Activated CD4-positive, alpha-beta T cell treated with anti-CD3 and anti-CD28 coated beads for 4 hours (primary cell): ENCODE data around the gene S100A7.
"Not testable (repeated sequence)": the region's sequence is repeated elsewhere in the genome, so short reads cannot be mapped to it uniquely, and the experiment has no call there.

ENCODE experiments used
- DNase-seq, 2 donors: peaks; one replicate each; pipeline ENCODE4 v3.0.0-alpha.2; 2020

The S100A7 gene

DNA sequence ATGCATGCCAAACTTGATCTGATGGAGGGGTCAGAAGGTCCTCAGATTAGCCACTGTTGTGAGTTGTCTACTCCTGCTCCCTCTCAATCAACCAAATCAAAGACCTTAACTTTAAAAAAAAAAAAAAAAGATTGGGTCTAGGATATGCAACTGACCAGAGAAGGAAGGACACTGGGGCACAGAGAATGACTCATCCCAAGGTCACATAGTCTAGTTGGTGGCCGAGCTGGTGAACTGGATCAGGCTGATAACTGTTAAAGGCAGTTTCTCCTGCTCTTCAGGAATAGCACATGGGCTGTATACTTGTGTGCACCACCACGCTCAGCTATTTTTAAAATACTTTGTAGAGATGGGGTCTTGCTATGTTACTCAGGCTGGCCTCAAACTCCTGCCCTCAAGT lies 14.8 kb upstream of the S100A7 start:
- no peak for DNase-seq

DNA sequence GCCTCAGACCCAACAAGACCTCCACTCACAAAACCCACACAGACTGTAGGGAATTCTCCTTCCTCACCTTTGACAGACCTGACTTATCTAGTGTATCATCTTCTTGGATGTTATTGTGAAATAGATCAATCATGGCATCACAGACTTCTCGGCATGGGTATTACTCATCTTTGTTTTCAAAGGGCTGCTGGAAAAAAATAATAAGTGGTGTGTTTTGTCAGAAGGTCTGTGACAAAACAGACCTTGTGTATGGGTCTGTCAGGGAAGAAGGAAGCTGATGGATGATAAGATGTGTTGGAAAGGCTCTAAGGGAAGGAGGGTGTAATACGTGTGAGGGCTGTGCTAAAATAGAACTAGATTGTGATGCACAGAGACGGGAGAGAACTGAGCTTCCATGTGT lies 13.9 kb upstream of the S100A7 start:
- DNase-seq: no peak

DNA sequence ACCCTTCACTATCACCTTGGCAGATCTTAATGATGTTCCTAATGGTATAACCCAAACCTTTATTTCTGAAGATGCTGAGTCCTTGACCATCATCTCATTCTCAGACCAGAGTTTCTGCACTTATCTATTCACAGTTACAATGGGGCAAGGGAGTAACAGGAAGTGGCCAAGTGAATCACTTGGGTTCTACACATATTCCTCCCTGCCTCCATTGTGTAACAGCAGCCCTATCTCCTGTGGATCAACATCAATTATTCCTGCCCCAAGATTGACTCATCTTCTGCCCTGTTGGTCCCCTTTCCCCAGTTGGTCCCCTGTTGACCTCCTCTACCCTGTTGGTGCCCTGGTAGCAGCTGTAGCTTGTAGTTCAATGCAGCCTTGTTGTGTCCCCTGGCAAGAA lies 10.3 kb upstream of the S100A7 start:
- DNase-seq: no peak

DNA sequence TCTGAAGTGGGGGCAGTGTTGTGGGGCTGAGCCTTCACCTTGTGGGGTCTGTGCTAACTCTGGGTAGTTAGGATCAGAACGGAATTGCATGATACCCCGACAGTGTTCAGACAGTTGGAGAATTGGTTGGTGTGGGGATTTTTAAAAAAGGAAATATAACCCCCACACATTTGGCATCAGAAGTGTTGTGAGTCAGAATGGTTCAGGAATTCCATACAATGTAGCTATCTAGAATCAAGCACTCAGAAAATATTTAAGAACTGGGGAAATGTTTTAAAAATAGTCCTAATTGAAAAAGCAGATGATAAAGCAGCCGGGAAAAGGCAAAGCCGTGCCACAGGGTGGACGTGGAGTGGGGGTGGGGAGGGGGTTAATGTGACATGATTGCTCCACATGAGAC lies 6.5 kb upstream of the S100A7 start:
- DNase-seq: no peak

DNA sequence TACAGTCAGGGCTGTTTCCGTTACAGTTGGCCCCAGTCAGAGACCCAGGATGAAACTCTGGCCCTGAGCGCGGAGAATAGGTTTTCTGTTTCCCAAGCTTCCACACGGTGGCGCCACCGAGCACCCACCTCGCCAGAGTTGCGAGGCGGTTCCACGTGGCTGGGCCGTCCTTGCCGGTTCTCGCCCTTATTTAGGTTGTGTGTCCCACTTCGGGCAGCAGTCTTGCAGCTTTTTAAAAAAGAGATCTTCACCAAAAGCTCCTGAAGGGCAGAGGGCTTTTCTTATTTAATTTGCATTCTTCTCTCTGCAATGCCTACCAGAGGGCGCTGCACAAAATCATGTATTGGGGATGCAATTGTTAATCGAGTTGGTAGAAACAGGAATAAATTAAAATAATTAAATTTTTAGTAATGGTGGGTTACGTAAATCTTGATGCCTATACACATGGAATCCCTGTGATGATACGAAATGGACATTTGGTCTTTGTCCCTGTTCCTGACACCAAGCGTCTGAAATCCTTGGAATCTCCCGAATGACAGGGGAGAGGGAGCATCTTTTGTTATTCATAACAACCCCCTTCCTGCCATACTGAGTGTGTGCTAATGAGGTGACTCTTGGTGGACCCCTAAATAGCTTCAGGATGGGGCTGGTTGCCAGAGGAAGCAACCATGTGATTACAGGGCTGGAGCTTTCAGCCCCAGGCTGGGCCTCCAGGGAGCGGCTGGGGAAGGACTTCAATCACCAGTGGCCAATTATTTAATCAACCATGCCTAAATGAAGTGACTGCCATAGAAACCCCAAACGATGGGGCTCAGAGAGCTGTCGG lies 5.6 kb upstream of the S100A7 start:
- DNase-seq: peak; percentile 47 to 65

DNA sequence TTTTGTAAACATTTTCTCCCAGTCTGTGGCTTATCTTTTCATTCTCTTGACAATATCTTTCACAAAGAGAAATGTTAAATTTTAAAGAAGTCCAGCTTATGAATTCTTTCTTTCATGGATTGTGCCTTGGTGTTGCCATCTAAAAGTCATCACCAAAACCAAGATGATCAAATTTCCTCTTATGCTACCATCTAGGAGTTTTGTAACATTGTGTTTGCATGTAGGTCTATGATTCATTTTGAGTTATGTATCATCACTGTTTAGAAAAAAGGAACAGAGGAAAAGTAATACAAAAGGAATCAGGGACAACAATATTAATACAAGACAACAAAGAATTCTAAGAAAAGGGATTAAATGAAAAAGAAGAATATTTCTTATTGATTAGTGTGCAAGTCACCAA lies 2.3 kb upstream of the S100A7 start:
- not testable (repeated sequence) for DNase-seq

DNA sequence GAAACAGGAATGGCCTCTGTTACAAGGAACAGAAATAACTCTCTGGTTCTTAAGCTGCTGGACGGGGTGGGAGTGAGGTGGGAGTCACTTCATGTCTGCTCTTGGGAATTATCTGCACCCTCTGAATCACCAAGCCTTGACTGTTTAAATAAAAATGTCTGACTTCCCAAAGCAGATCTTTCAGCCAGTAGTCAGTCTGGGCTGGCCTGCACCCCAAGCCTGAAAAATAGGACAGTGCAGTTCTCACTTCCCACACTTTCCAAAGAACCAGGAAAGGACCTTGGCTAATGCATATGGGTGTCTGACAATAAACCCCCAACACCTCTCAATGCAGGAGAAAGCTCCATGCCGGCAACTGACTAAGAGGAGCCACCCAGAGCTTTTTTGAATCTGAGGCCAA lies 796 bp downstream of the S100A7 start:
- no peak for DNase-seq

DNA sequence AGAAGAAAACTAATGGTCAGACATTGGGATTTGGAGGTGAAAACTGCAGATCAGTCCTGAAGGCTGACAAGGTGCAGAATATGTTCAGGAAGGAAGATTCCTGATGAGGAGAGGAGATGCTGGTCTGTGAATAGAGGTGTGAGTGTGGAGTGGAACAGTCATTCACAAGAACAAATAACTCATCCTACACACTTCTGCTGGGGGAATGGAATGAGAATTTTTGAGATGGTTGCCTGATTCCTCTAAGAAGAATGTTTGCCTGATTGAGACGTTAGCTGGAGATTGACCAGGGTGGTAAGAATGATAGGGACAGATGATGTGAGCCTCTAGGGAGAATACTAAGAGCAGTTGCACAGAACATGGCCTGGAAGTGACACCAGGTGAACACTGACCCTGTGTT lies 4.1 kb downstream of the S100A7 start:
- DNase-seq: no peak

DNA sequence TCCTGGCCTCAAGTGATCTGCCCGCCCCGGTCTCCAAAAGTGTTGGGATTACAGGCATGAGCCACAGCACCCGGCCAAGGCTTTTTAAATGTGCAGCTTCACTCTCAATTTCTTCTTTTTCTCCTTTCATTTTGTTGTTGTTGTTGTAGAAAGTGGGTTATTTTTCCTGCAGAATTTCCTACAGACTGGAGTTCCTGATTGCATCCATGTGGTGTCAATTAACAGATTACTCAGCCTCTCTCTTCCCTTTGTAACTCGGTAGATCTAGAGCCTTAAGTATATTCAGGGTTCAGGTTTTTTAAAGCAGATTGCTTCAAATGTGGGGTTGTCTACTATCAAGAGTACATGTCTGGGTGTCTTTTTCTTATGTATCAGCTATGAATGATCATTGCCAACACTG lies 11.6 kb downstream of the S100A7 start:
- not testable (repeated sequence) for DNase-seq

DNA sequence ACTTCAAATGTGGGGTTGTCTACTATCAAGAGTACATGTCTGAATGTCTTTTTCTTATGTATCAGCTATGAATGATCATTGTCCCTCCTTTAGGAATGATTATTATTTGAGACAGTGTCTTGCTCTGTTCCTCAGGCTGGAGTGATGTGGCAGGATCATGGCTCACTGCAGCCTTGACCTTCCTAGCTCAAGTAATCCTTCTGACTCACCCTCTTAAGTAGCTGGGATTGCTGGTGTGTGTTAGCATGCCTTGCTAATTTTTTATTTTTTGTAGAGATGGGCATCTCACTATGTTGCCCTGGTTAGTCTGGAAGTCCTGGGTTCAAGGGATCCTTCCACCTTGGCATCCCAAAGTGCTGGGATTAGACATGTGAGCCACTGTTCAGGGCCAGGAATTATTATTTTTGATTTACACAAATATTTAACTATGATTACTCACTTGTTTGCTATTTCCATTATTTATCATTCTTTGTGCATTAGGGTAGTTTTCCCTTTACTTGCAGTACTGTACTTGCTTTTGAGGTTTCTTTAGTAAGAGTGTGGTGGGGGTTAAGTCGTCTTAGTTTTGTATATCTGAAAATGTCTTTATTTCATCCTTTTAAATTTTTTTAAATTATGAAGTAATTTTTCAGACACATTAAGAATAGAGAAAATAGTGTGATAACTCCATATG lies 12.8 kb downstream of the S100A7 start:
- no peak for DNase-seq

DNA sequence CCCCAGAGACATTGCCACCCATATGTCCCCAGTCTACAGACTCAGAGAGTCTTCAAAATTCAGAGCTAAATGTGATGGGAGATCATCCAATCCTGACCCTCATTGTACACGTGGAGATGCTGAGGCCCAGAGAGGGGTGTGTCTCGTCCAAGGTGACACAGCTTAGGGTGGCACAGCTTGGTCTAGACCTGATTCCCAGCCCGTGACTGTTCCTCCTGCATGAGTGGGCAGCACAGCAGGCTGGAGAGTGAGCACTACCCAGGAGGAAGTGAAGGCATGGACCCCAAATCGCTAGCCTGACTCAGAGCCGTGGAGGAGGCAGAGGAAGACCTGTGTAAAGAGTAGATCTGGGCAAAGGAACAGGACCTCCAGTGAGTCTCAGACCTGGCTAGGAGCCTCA lies 16.4 kb downstream of the S100A7 start:
- no peak for DNase-seq

DNA sequence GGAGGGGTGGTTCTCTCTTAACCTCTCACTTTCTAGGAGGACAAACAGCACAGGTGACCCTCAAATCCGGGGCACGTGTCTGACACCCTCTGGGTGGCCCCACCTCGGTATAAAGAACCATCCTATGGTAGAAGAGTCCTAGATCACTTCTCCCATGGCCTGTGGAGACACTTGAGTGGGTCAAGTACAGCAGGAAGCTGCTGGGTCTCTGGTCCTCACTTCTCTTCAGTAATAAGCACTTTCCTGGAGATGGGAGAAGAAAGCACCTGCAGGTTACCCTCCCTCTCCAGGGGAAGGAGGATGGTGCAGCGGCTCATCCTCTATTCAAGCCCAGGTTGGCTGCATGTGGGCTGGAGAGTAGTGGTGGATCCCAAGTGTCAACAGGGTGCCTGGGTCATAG lies 17.0 kb downstream of the S100A7 start:
- DNase-seq: no peak

DNA sequence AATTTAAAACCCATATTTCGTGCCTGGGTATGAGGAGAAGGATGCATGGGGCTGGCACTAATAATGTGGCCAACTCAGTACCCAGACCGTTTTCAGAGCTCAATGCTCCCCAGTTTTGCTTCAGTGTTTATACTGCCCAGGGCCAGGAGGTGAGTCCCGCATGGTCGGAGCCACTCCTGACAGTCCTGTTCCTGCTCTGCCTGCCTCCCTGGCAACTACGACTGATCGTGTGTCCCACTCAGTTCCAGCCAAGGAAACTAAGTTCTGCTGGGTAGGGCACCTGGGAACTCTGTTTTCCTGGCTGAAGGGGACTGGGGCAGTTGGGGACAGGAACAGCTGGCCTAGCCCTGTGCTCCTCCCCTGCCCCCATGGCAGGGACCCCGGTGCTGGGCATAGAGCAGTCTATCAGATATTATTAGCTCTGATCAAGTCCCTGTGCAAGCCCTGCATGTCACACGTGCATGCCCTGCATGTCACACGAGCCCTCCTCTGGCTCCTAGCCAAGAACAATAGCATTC lies 19.2 kb downstream of the S100A7 start:
- no peak for DNase-seq

DNA sequence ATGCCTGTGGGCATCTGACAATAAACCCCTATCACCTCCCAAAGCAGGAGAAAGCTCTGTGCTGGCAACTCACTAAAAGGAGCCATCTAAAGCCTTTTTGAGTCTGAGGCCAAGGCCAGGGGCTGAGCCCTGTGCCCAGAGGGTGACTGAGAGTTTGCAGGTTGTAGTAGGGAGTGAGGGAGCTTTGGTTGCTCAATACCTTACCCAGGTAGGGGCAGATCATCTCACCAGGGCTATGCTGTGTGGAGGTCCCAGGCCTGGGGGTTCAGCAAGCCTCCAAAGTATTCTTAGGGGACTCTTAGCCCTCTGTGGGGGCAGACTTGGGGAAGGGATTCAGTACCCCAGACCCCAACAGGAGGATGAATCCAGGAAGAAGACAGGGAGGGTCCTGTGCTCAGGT lies 21.2 kb downstream of the S100A7 start:
- no peak for DNase-seq

DNA sequence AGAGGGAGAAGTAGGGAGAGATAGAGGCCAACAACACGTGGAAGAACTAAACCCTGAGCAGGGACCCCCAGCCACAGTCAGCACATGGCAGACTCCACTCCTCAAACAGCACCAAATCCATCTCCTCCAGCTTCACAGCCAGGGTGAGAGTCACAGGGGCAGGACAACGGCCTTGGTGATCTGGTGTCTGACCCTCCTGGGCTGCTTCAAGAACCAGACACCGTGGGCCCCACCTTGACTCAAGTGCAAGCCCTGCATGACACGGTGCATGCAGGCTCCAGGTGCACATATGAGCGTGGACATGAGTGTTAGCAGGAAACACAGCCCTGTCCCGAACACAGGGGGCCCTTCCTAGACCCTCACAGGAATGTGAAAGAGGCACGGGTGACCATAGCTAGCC lies 21.9 kb downstream of the S100A7 start:
- DNase-seq: no peak

DNA sequence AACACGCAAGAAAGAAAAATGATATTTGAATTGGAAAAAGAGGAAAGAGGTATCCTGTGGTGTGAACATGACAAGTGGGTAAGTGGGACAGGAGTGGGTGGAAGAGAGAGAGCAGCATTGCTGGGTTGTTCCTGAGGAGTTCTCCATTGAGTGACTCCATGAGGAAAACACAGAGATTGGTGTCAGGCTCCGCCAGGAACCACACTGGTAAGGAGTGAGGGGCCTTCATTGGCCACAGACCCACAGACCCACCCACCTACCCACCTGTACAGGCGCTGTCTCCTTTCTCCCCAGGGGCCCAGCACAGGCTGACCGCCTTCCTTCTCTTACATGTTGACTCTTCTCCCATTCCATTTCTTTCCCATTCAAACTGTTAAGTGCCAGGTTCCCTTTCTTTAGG lies 23.2 kb downstream of the S100A7 start:
- DNase-seq: no peak

DNA sequence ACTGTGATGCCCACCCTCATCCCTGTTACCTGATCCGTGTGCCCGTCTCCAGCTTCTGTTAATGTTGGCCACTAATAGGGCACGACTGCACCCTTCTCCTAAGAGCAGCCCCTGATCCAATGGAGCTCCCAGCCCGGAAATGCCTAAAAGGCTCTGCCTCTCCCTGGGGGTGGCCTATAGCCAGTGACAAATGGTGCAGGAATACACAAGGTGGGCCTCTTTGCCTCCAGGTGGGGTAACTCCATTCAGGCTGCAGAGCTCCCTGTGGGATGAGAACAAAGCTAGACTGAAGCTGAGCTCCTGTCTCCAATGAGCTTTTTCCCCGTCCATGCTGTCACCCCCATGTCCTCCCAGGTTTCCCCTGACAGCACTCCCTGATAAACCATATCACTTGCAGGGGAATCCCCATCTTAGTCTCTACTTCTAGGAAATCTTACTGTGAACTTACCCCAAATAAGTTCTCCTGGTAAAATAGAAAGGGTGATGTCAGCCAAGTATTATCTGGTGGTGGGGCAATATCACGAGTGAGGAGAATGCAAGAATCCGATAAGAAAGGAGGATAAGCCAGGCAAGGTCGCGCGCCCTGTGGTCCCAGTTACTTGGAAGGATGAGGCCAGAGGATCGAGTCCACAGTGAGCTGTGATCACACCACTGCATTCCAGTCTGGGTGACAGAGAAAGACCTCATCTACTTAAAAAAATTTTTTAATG lies 25.6 kb downstream of the S100A7 start:
- no peak for DNase-seq

DNA sequence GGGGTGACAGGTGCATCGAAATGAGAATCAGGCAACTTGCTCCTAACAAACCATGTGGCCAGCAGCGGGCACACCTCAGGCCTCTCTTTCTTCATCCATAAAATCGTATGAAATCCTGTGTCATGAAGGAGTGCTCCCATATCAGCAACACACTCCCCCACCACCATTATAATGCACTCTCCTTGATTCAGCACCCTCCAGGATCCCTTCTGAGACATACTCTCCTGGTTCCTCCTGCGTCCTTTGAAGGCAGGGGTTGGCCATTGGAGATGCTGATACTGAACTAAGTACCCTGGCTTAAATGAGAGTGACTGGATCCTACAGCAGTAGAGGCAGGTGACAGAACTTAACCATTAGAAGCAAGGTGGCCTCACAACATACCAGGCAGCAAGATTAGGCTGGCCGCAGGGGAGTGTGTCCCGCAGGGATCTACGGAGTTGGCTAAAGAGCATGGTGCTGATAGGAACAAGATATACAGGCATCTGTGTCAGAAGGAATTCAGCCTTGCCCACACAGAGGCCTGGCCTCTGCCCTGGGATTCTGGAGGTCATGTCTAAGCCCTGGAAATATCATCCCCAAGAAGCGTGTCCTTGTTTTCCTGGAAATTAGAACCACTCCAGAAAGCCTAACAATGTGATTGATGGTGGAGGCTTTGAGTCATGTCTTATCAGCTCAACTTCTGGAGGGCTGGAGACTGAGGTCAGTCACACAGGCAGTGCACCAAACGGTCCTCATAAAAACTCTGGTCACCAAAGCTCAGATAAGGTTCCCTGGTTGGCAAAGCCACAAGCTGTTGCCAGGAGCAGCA lies 27.4 kb downstream of the S100A7 start:
- no peak for DNase-seq

DNA sequence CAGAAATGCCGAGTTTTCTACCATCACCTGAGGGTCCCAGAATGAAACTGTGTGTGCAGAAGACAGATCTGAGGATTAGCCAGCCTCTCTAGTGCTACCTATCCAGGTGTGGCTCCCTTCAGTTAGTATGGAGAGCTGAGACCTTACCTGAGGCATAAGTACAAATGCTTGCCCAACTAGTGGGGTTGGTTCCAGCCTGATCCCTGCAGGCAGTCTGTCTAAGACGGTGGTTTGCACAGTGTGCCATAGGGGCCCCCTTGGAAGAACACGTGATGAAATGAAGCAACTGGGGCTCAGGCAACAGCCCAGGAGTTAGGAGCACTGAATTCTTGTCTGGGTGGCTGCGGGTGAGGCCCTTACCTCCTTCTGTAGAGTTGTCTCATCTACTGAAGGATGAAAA lies 28.5 kb downstream of the S100A7 start:
- no peak for DNase-seq

DNA sequence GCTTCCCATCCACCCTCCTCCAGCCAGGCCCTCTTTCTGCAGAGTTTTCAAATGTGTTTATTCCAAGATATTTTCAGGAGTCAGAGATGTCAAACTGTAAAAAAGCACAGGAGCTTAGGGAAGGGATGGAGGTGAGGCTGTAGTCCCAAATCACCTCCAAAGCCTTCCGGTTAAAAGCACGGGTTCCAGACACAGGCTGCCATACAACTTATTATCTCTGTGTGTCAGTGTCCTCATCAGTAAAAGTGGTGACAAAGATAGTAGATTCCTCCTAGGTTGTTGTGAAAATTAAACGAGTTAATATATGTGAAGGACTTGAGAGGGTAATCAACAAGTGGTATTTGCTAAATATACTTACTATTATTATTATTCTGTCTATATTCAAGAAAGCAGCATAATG lies 29.0 kb downstream of the S100A7 start:
- DNase-seq: no peak

DNA sequence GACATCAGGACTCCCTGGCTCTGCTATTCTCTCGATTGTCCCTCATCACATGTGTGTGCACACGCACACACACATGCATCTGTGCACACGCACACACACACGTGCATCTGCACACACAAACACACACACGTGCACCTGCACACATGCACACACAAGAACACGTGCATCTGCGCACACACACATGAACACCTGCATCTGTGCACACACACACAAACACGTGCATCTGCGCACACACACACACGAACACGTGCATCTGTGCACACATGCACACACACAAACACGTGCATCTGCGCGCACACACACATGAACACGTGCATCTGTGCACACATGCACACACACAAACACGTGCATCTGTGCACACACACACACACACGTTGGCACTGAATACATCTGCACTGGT lies 29.4 kb downstream of the S100A7 start:
- DNase-seq: no peak

DNA sequence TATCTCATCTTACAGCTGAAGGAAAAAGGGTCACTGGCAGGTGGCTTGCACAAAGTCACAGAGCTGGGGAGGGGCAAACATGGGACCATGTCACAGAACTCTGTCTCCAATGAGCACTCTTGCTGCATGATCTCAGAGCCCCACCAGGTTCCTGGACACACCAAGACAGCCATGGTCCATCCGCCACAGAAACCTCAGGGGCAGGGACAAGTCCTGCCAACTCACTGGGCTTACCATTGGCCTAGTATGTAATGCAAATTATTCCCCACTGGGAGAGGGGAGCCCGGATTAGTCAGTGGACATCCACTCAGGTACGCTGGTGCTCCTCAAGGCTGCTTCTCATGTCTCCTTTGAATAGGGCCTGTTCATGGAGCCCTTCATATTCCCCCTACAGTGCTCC lies 29.9 kb downstream of the S100A7 start:
- no peak for DNase-seq

DNA sequence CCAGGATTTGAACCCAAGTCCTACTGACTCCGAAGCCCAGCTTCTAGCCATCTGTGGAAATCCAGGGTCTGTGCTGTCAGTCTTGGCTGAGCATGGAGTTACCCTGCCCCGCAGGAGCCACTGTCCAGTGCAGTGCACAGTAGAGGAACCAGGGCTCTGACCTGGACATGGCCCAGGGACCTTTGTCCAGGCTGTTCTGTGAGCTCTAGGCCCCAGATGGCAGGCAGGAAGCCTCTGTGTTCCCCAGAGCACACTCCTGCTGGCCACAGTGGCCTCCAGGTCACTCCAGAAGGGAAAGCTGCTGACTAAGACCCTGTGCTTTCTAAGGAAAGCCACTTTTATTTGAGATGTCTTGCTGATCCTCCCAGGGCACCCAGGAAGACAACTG lies 30.3 kb downstream of the S100A7 start:
- DNase-seq: no peak
